GM21360 (cell line): ENCODE measurements around the gene OR9G4.

ENCODE experiments used
- ATAC-seq: cut with Tn5 transposase; IDR thresholded peaks from one replicate; pipeline ENCODE4 v1.9.1; 2021; ENCODE audit warnings: mild to moderate bottlenecking, moderate library complexity; ENCODE audit not compliant: unreplicated experiment

OR9G4 gene

GRCh38 chr11:56748597-56748996 lies at the start of gene OR9G4:
Gene OR9G4, minus strand, starts transcription at chr11:56748697. Its CDS starts 4,931 bp downstream, at chr11:56743766.
- ATAC-seq = no peak

DNA sequence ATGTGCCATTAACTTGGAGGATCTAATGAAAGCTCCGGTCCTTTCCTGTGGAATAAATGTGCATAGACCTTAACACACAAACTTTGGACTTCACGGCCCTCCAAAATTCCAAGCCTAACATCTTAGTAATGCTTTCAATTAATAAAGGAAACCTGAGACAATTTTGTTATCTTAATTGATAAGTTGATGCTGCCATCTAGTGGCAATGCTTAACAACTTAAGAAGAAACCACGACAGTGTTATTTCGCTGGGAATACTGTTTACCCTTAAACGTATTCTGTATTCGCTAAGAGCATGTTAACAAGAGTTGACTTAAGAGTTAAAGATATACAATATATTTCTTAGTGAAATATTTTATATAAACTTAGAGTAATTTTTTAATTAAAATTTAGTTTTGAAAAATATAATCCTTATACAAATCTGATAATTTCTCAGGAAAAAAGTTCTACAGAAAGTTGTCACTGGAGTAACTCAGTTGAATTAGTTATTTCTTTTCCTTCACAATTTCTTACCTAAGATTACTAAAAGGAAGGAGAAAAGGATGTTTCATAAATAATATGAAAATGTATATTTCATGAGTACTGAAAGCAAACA lies 35.0 kb upstream of the OR9G4 start:
- ATAC-seq = peak; percentile 46

DNA sequence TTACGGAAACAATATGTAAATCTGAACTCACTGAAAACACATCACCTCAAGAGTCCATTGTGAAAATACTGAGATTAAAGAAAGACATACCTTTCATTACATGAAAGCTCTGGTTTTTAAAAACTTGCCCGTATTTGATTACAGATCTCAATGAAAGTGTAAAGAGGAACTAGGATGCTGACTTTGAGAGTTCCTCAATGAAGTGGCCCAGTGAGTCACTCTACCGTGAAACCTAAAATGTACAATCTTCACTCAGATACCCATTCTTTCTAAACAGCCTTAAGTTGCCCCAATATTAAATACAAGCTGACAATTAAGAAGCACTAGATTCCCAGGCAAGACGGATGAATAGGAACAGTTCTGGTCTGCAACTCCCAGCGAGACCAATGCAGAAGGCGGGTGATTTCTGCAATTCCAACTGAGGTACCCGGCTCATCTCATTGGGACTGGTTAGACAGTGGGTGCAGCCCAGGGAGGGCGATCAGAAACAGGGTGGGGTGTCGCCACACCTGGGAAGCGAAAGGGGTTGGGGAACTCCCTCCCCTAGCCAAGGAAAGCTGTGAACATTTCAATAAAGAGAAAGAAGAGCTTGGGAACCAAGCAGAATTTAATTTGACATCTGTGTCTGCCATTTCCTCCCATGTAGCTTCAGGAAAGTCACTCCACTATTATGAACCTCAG lies 33.8 kb upstream of the OR9G4 start:
- ATAC-seq = peak; percentile 88

GRCh38 chr11:56776809-56777208 lies 28.3 kb upstream of the OR9G4 start:
- no peak for ATAC-seq

DNA sequence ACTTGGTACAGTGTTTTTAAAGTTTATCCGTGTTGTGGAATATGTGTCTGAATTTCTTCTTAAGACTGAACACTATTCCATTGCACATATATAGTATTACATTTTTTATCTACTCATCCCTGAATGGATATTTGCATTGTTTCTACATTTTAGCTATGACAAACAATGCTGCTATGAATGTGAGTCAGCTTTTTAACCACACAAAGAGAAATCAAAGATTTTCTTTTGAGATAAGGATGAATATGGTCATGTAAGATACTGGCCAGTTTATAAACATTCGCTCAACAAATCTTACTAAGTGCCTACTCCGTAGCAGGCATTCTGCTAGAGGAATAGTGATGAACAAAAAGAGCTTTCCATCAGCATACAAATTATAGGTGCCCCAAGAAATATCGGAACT lies 16.5 kb upstream of the OR9G4 start:
- no peak for ATAC-seq

- ATAC-seq = no peak
Measured at GRCh38 chr11:56751480-56751879, 3.0 kb upstream of the OR9G4 start.

- no peak for ATAC-seq
Measured at GRCh38 chr11:56750190-56750589, 1.7 kb upstream of the OR9G4 start.

GRCh38 chr11:56740886-56741285 lies 7.6 kb downstream of the OR9G4 start:
- no peak for ATAC-seq

GRCh38 chr11:56740107-56740506 lies 8.4 kb downstream of the OR9G4 start:
- ATAC-seq = no peak

- no peak for ATAC-seq
Measured at GRCh38 chr11:56720513-56720912, 28.0 kb downstream of the OR9G4 start.

GRCh38 chr11:56716379-56716854 lies 32.1 kb downstream of the OR9G4 start:
- ATAC-seq = no peak

GRCh38 chr11:56714206-56714605 lies 34.3 kb downstream of the OR9G4 start:
- ATAC-seq = no peak

- ATAC-seq = no peak
Measured at GRCh38 chr11:56706486-56706885, 42.0 kb downstream of the OR9G4 start.

GRCh38 chr11:56705784-56706396 lies 42.6 kb downstream of the OR9G4 start:
- ATAC-seq = no peak

GRCh38 chr11:56700914-56701485 lies 47.5 kb downstream of the OR9G4 start:
- ATAC-seq = no peak

DNA sequence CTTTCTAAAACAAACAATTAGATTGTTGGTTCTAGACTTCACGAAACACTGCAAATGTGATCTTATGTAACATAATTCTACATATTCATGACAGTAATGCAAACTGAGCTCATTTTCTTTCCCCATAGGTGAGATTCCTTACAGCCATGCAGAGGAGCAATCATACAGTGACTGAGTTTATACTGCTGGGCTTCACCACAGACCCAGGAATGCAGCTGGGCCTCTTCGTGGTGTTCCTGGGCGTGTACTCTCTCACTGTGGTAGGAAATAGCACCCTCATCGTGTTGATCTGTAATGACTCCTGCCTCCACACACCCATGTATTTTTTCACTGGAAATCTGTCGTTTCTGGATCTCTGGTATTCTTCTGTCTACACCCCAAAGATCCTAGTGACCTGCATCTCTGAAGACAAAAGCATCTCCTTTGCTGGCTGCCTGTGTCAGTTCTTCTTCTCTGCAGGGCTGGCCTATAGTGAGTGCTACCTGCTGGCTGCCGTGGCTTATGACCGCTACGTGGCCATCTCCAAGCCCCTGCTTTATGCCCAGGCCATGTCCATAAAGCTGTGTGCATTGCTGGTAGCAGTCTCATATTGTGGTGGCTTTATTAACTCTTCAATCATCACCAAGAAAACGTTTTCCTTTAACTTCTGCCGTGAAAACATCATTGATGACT lies 48.1 kb downstream of the OR9G4 start:
- ATAC-seq = no peak

- ATAC-seq = no peak
Measured at GRCh38 chr11:56698795-56699194, 49.7 kb downstream of the OR9G4 start, which contains the start of gene OR9G1. Gene OR9G1, plus strand, starts transcription at chr11:56699095. Its CDS starts 1,293 bp downstream, at chr11:56700388.

GRCh38 chr11:56693428-56693827 lies 55.1 kb downstream of the OR9G4 start:
- ATAC-seq = no peak
